Kidney (tissue), 14 donors: ENCODE data around the gene MAP2K3. TPM values are rescaled to one million over a fixed set of nuclear protein-coding genes. Genes with fewer than 3 reads are reported as not detected.
"Not testable (repeated sequence)": the region's sequence is repeated elsewhere in the genome, so short reads cannot be mapped to it uniquely, and the experiment has no call there.

ENCODE experiments used
- DNase-seq, 5 donors: peaks; one replicate each; pipeline ENCODE4 v3.0.0-alpha.2; 2013 to 2020
- FAIRE-seq: peaks from 2 replicates; lab custom pipeline; 2012; peaks lifted over from hg19 to GRCh38; lab: Jason Lieb, UNC
- H3K27ac ChIP-seq, 2 donors: one replicate each; pipeline ENCODE4 v1.7.0; 2013; ENCODE audit warnings: low read depth in 2 of 2, low read length in 2 of 2, inconsistent platforms in 1 of 2
- H3K27me3 ChIP-seq: one replicate; pipeline ENCODE4 v1.7.1; 2013; ENCODE audit warnings: low read length, inconsistent platforms; ENCODE audit not compliant: control insufficient read depth, insufficient read depth
- H3K36me3 ChIP-seq, 3 donors: one replicate each; pipeline versions ENCODE4 v1.7.0 to v1.7.1; 2013; ENCODE audit warnings: low read length in 3 of 3, control low read depth in 1 of 3, inconsistent platforms in 1 of 3; ENCODE audit not compliant: insufficient read depth in 3 of 3, control insufficient read depth in 2 of 3
- H3K4me1 ChIP-seq, 3 donors: one replicate each; pipeline versions ENCODE4 v1.7.0 to v1.7.1; 2013; ENCODE audit warnings: low read length in 3 of 3, inconsistent platforms in 1 of 3, low read depth in 1 of 3; ENCODE audit not compliant: control insufficient read depth in 2 of 3, insufficient read depth in 2 of 3
- H3K4me3 ChIP-seq, 3 donors: one replicate each; pipeline versions ENCODE4 v1.7.0 to v1.8.1; 2013; ENCODE audit warnings: low read length in 3 of 3, control low read depth in 1 of 3, inconsistent platforms in 1 of 3
- H3K9ac ChIP-seq, 3 donors: one replicate each; pipeline versions ENCODE4 v1.7.0 to v1.7.1; 2013; ENCODE audit warnings: low read length in 3 of 3, control low read depth in 1 of 3, inconsistent platforms in 1 of 3
- H3K9me3 ChIP-seq, 3 donors: one replicate each; pipeline versions ENCODE4 v1.7.0 to v1.7.1; 2013; ENCODE audit warnings: low read length in 3 of 3, control low read depth in 1 of 3, inconsistent platforms in 1 of 3; ENCODE audit not compliant: control insufficient read depth in 2 of 3, insufficient read depth in 1 of 3
- CTCF ChIP-seq: IDR thresholded peaks from 3 replicates; pipeline ENCODE4 v1.5.1; 2012; ENCODE audit warnings: mild to moderate bottlenecking, moderate library complexity, borderline replicate concordance; ENCODE audit not compliant: insufficient read depth; ENCODE audit errors: extremely low read depth
- intact Hi-C: fragments of 100-400 bp; cut with DNase I; formaldehyde crosslinking; loops from one replicate; pipeline ENCODE4 v1.11.1; 2022
- polyA plus RNA-seq: library from polyadenylated mRNA; stranded (reverse); fragments of 350-450 nt; fragmentation: Illumina TruSeq; extraction: RNeasy Lipid Tissue Mini Kit (QIAGEN cat#74804); gene quantifications from one replicate; pipeline ENCODE4 v1.2.3, GENCODE V29; 2014; ENCODE audit warnings: low read depth, low replicate concordance; ENCODE audit not compliant: insufficient read depth
- total RNA-seq: library from RNA; stranded (reverse); fragmentation: NEBNext Ultra II Directional; extraction: Animal tissue kit (Norgen Biotek cat#: 25700); gene quantifications from one replicate; pipeline ENCODE4 v1.2.1, GENCODE V29; 2021
- donor health status: control.
- donor health status: control.
- donor health status: control.
- donor health status: control.
- donor health status: control.
- donor health status: DM: yes; HTN: yes; CAD: no.
- donor health status: Normal renal cell carcinoma (clear cell type).

MAP2K3 gene
- total and polyA plus RNA-seq, 2 donors from 2014 or later = 40.1 to 44.0 TPM

- H3K4me3 ChIP-seq, H3K27me3 ChIP-seq, FAIRE-seq, H3K27ac ChIP-seq, H3K36me3 ChIP-seq, H3K9ac ChIP-seq, DNase-seq, intact Hi-C loops, H3K4me1 ChIP-seq, H3K9me3 ChIP-seq: not testable (repeated sequence)
Observed at GRCh38 chr17:21341279-21341678, 56.8 kb downstream of the MAP2K3 start.

GRCh38 chr17:21341925-21342540, 57.5 kb downstream of the MAP2K3 start:
- DNase-seq = peak in 2 of 5 donors; percentile 20 to 42
- H3K36me3 ChIP-seq, H3K9ac ChIP-seq, H3K27me3 ChIP-seq, H3K27ac ChIP-seq, intact Hi-C loops, FAIRE-seq, H3K4me1 ChIP-seq, H3K4me3 ChIP-seq, H3K9me3 ChIP-seq: not testable (repeated sequence)

- intact Hi-C loops, H3K9me3 ChIP-seq, H3K27ac ChIP-seq, H3K4me3 ChIP-seq, H3K4me1 ChIP-seq, H3K9ac ChIP-seq, H3K36me3 ChIP-seq, FAIRE-seq, H3K27me3 ChIP-seq: not testable (repeated sequence)
- peak in 2 of 5 donors; percentile 30 to 53 for DNase-seq
Observed at GRCh38 chr17:21343061-21343949, 58.8 kb downstream of the MAP2K3 start.

GRCh38 chr17:21344801-21345200, 60.3 kb downstream of the MAP2K3 start:
- intact Hi-C loops, H3K27me3 ChIP-seq, H3K4me3 ChIP-seq, FAIRE-seq, H3K4me1 ChIP-seq, H3K9ac ChIP-seq, H3K27ac ChIP-seq, H3K9me3 ChIP-seq, H3K36me3 ChIP-seq: not testable (repeated sequence)
- peak in 1 of 5 donors; percentile 30 for DNase-seq

GRCh38 chr17:21345236-21345635, 60.7 kb downstream of the MAP2K3 start:
- Histone ChIP-seq H3K27me3 (no peaks in the 10 kb centered on the region), H3K4me3 (no peak overlapping the region), H3K9me3 (no peaks in the 10 kb centered on the region), H3K4me1 (no peaks in the 10 kb centered on the region), H3K36me3 (no peaks in the 10 kb centered on the region), H3K9ac (no peak overlapping the region), H3K27ac (no peak overlapping the region)
- FAIRE-seq = no peak
- TF ChIP-seq CTCF = no peak
- intact Hi-C loops = no loop called here
- DNase-seq = peak in 4 of 5 donors; percentile 26 to 84 (median 44)

GRCh38 chr17:21346107-21346506, 61.6 kb downstream of the MAP2K3 start:
- H3K4me3 ChIP-seq, H3K27me3 ChIP-seq, H3K36me3 ChIP-seq, DNase-seq, FAIRE-seq, intact Hi-C loops, H3K27ac ChIP-seq, H3K9ac ChIP-seq, H3K4me1 ChIP-seq, H3K9me3 ChIP-seq: not testable (repeated sequence)

- H3K27ac ChIP-seq, H3K9ac ChIP-seq, H3K9me3 ChIP-seq, H3K4me1 ChIP-seq, FAIRE-seq, H3K27me3 ChIP-seq, H3K4me3 ChIP-seq, H3K36me3 ChIP-seq, intact Hi-C loops: not testable (repeated sequence)
- peak in 1 of 5 donors; percentile 38 for DNase-seq
Observed at GRCh38 chr17:21346651-21347250, 62.2 kb downstream of the MAP2K3 start.
